ENCODE results near the gene ASIC2.

- no peak for TF ChIP-seq CTCF (IDR thresholded peaks at IDR 0.05; ENCODE audit: insufficient read depth, low read depth, low read length)
- TF ChIP-seq EZH2 (IDR thresholded peaks at IDR 0.05; ENCODE audit: insufficient read depth, low read length), result no peak
Measured at GRCh38 chr17:33145941-33146340, 147.2 kb downstream of the ASIC2 start.

Measured in astrocyte (in vitro differentiated cells and primary cell).